Lung microvascular endothelial cell (primary cell): Measurements from ENCODE around the gene STRIT1. TPM values are rescaled to one million over a fixed set of nuclear protein-coding genes. Genes with fewer than 3 reads are reported as not detected.
"Not testable (repeated sequence)": the region's sequence is repeated elsewhere in the genome, so short reads cannot be mapped to it uniquely, and the experiment has no call there.

Experiments used
- DNase-seq, 2 donors: peaks; one replicate each; pipeline versions ENCODE4 v3.0.0 to v3.0.0-alpha.2; 2010; ENCODE audit warnings: low read depth in 2 of 2
- total RNA-seq: library from RNA; depleted of rRNA; stranded (reverse); fragments of >200 nt; gene quantifications from 2 replicates; pipeline ENCODE4 v1.2.1, GENCODE V29; 2014

The STRIT1 gene
- total RNA-seq, 1 donor from 2014 or later: not detected

DNA sequence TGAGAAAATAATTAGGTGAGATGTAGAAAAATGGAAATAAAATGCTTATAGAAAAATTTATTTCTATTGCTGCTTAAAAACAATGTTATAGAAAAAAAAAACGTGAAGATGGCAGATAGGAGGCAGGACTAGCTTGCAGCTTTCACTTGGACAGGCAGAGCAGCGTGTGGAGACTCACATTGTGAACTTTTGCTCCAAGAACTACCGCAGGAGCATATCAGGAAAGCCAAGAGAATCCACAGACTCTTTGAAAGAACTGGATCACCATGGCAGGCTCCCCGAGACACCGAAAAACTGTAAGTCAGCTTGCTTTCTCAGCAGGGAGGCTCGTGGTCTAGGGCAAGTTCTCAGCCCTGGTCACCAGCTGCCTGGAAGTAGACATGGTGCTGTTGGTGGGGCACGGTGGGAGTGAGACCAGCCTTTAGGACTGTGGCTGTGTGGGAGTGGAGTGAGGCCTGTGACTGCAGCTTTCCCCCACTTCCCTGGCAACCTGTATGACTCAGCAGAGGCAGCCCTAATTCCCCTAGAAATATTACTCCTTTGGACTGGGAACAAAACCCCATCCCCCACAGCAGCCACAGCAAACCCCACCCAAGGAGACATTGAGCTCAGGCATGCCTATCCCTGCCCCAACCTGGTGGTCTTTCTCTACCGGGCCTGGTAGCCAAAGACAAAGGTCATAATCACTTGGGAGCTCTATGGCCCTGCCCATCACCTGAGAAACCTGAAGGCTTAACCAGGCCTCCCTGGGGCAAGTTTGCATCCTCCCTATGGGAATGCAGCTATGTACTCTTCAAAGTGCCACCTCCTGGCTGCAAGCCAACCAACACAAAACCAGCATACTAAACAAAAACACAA, 22.8 kb downstream of the STRIT1 start:
- no peak for DNase-seq

GRCh38 chr3:155270063-155270462, 23.4 kb downstream of the STRIT1 start:
- no peak for DNase-seq

- not testable (repeated sequence) for DNase-seq
These were observed 30.6 kb downstream of the STRIT1 start for GRCh38 chr3:155262855-155263254.

- no peak for DNase-seq
These were observed 31.2 kb downstream of the STRIT1 start for GRCh38 chr3:155262295-155262694.

- DNase-seq: no peak
These were observed 39.0 kb downstream of the STRIT1 start for GRCh38 chr3:155254445-155254844.

DNA sequence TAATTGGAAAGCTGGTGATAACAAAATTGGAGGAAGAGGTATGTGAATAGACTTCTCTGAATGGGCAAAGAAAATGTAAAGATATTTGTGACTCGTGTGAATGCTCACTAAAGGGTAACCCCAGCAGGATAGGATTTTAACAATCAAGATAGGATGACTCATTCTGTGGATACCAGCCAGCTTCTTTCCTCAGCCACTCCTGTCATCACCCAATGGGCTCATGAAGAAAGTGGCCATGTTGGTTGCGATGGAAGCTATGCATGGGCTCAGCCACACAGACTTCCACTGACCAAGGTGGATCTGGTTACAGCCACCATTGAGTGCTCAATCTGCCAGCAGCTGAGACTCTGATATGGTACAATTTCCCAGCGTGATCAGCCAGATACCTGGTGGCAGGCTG, 40.9 kb downstream of the STRIT1 start:
- DNase-seq: peak in 1 of 2 donors; percentile 12

DNA sequence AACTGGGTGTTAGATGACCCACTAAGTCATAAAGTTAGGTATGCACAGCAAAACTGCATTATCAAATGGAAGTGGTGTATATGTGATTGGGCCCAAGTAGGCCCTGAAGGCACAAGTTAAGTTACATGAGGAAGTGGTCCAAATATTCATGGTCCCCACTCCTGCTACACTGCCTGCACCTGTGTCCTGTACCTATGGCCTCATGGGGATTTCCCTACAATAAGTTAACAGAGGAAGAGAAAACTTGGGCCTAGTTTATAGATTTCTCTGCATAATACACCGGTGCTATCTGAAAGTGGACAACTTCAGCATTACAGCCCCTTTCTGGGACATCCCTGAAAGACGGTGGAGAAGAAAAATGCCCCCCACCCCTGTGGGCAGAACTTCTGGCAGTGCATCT, 41.5 kb downstream of the STRIT1 start:
- no peak for DNase-seq

DNA sequence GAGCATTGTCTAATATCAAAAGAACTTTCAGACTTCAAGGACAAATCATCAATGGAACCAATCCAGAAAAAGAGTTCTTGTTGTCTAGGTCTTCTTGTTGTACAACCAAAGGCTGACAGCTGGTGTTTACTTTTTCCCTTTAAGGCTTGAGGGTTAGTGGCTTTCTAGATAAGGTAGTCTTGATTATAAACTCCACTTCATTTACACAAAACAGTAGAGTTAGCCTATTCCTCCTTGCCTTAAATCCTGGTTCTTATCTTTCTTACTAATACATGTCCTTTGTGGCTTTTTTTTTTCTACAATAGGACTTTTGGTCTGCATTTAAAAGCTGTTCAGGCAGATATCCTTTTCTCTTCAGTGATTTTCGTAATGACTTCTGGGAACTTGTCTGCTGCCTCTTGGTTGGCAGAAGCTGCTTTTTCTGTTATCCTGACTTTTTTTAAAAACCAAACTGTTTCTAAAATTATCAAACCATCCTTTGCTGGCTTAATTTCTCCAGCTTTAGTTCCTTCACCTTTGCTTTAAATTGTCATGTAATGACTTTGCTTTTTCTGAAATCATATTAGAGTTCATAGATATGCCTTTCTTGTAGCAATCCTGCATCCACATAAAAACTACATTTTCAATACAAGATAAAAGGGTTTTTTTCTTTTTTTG, 44.8 kb downstream of the STRIT1 start:
- DNase-seq: no peak

DNA sequence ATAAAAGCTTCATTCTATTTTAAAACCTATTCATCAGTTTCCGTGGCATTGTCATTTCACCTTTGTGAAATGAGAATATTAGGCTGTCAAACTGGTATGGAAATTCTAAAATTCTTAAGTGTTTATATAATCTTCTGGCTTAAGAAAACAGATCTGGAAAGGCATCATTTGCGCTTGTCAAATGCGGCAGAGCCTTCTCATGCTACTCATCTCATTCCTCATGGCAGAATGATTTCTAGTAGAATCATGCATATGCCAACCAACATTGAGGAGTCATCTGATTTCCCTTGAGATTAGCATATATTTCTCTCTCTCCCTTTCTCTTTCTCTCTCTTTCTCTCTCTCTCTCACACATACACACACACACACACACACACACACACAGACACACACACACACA, 48.8 kb downstream of the STRIT1 start:
- DNase-seq: no peak

DNA sequence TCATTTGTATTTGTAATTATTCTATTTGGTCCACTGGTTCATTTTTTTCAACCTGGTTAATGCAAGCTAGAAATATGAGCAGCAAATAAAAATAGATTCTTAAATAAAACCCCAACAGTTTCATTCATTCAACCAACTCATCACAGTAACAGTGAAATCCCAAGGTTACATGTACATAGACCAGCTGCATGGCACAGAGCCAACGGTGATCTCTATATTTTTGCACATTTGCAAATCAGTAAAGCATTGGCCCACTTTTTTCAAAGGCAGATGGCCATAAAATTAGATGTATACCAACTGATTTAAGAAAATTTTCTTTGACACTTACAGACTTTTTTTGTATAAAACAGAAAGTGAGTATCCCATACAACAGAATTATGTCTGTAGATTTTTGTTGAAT, 49.3 kb downstream of the STRIT1 start:
- peak in 1 of 2 donors; percentile 15 for DNase-seq

DNA sequence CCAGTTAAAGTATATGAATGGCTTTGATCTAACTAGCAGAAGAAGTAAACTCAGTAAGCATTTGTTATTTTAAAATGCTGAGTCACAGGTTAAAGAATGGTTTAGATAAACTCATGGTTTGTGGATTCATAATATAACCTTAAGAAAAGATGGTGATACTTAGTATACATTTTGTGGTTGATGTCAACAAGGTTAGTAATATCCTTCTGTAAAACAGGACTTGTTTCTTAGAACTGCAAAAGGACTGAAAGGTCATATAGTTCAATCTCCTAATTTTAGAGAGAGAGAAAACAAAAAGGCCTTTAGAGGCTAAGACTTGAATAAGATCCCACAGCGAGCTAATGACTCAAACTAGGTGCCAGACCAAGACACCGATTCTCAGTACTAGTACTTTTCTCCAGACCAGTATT, 50.0 kb downstream of the STRIT1 start:
- DNase-seq: no peak

DNA sequence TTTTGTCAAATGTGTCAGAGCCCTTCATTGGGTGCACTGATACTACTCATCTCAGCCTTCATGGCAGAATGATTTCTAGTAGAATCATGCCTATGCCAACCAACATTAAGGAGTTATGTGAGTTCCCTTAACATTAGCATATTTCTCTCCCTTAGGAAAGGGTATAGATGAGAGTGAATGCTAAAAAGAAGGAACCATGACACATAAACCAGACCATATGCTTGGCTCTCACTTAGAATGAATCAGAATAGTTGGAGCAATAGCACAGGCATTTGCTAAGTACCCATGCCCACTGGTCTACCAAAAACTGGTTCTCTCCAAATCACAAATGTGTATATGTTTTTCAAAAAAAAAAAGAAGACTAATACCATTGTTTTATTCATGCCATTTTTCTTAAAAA, 51.1 kb downstream of the STRIT1 start:
- no peak for DNase-seq

GRCh38 chr3:155241579-155241978, 51.9 kb downstream of the STRIT1 start:
- no peak for DNase-seq

Other genes with a start within 250 kb of the STRIT1 start
- 0.20 and 4.4 TPM in 2 replicates for gene MME, start 213.4 kb downstream of the STRIT1 start, total RNA-seq